Stimulated activated CD8-positive, alpha-beta memory T cell treated with anti-CD3 and anti-CD28 coated beads, Interleukin-7, amount 100 ng/mL, for 24 hours (primary cell): Measurements from ENCODE around the gene GLCE.
"Not testable (repeated sequence)": the region's sequence is repeated elsewhere in the genome, so short reads cannot be mapped to it uniquely, and the experiment has no call there.

ENCODE experiments used
- DNase-seq: peaks from one replicate; pipeline ENCODE4 v3.0.0-alpha.2; 2020; ENCODE audit warnings: low read depth

GLCE gene

GRCh38 chr15:69299451-69299886 lies 139.0 kb downstream of the GLCE start:
- no peak for DNase-seq

- no peak for DNase-seq
Observed at GRCh38 chr15:69299943-69300588, 139.6 kb downstream of the GLCE start.

- not testable (repeated sequence) for DNase-seq
Observed at GRCh38 chr15:69301101-69301500, 140.7 kb downstream of the GLCE start.

GRCh38 chr15:69302087-69302486 lies 141.7 kb downstream of the GLCE start:
- DNase-seq = not testable (repeated sequence)

- DNase-seq = no peak
Observed at GRCh38 chr15:69302929-69303328, 142.5 kb downstream of the GLCE start.

- no peak for DNase-seq
Observed at GRCh38 chr15:69303337-69304181, 143.1 kb downstream of the GLCE start.

GRCh38 chr15:69304182-69304545 lies 143.7 kb downstream of the GLCE start:
- DNase-seq = no peak

GRCh38 chr15:69305204-69305931 lies 144.9 kb downstream of the GLCE start:
- DNase-seq = no peak

GRCh38 chr15:69305933-69306568 lies 145.6 kb downstream of the GLCE start:
- DNase-seq = no peak

- DNase-seq = no peak
Observed at GRCh38 chr15:69307939-69308338, 147.5 kb downstream of the GLCE start.

GRCh38 chr15:69308949-69309348 lies 148.5 kb downstream of the GLCE start:
- no peak for DNase-seq

GRCh38 chr15:69311319-69311721 lies 150.9 kb downstream of the GLCE start:
- no peak for DNase-seq

GRCh38 chr15:69313432-69314000 lies 153.1 kb downstream of the GLCE start:
- no peak for DNase-seq

GRCh38 chr15:69314131-69314530 lies 153.7 kb downstream of the GLCE start:
- no peak for DNase-seq

GRCh38 chr15:69314736-69315135 lies 154.3 kb downstream of the GLCE start:
- no peak for DNase-seq

GRCh38 chr15:69315402-69316110 lies 155.1 kb downstream of the GLCE start:
- no peak for DNase-seq

- no peak for DNase-seq
Observed at GRCh38 chr15:69316291-69316690, 155.9 kb downstream of the GLCE start.

- DNase-seq = no peak
Observed at GRCh38 chr15:69317392-69317841, 157.0 kb downstream of the GLCE start.

- DNase-seq = no peak
Observed at GRCh38 chr15:69318033-69318432, 157.6 kb downstream of the GLCE start.

GRCh38 chr15:69319384-69320375 lies 159.2 kb downstream of the GLCE start:
- DNase-seq = no peak
